Transverse colon (tissue), 4 donors: ENCODE data around the gene SH3RF3.

Source experiments
- EP300 ChIP-seq: sonication (generic); formaldehyde crosslinking; IDR thresholded peaks from one replicate; pipeline ENCODE4 v1.6.1; 2017; ENCODE audit warnings: antibody characterized with exemption, low read depth
- POLR2A ChIP-seq: fragments of 450-650 bp; IDR thresholded peaks from one replicate; pipeline ENCODE4 v1.6.1; 2016; ENCODE audit warnings: antibody characterized with exemption, mild to moderate bottlenecking, moderate library complexity
- POLR2AphosphoS5 ChIP-seq, 3 donors: sonication (generic); formaldehyde crosslinking; IDR thresholded peaks; one replicate each; pipeline ENCODE4 v1.6.1; 2016; ENCODE audit warnings: antibody characterized with exemption in 3 of 3
- TF ChIP-seq, protein P1 (sequence below), 5 experiments: fragments of 200-600 bp in 3 of 5; fragments of 450-650 bp in 2 of 5; sonication (generic) in 3 of 5; IDR thresholded peaks; 1 replicate in 2 of 5; 2 replicates in 3 of 5; pipeline ENCODE4 v1.5.1; 2016 to 2017; ENCODE audit warnings: antibody characterized with exemption in 5 of 5, inconsistent platforms in 3 of 5, mild to moderate bottlenecking in 2 of 5, moderate library complexity in 1 of 5

- TF ChIP-seq, protein P1, sequence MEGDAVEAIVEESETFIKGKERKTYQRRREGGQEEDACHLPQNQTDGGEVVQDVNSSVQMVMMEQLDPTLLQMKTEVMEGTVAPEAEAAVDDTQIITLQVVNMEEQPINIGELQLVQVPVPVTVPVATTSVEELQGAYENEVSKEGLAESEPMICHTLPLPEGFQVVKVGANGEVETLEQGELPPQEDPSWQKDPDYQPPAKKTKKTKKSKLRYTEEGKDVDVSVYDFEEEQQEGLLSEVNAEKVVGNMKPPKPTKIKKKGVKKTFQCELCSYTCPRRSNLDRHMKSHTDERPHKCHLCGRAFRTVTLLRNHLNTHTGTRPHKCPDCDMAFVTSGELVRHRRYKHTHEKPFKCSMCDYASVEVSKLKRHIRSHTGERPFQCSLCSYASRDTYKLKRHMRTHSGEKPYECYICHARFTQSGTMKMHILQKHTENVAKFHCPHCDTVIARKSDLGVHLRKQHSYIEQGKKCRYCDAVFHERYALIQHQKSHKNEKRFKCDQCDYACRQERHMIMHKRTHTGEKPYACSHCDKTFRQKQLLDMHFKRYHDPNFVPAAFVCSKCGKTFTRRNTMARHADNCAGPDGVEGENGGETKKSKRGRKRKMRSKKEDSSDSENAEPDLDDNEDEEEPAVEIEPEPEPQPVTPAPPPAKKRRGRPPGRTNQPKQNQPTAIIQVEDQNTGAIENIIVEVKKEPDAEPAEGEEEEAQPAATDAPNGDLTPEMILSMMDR (IDR thresholded peaks at IDR 0.05) = no peak
- TF ChIP-seq EP300 (no peak), POLR2A (no peak), POLR2AphosphoS5 (IDR thresholded peaks at IDR 0.05) (no peak)
These were observed 37.5 kb upstream of the SH3RF3 start for GRCh38 chr2:109091526-109091925.
